CD4-positive, alpha-beta T cell treated with Interleukin-10 for 1 hour (primary cell): ENCODE results near the gene AOPEP.

Experiments
- DNase-seq: peaks from one replicate; pipeline ENCODE4 v3.0.0-alpha.2; 2020

Gene AOPEP

GRCh38 chr9:94975480-94975879 is 249.0 kb downstream of the AOPEP start:
- no peak for DNase-seq

- DNase-seq = no peak
These were observed 249.6 kb downstream of the AOPEP start for GRCh38 chr9:94976077-94976476.

- DNase-seq = no peak
These were observed 250.9 kb downstream of the AOPEP start for GRCh38 chr9:94977416-94977815.

GRCh38 chr9:94979904-94980507 is 253.5 kb downstream of the AOPEP start:
- DNase-seq = no peak

- no peak for DNase-seq
These were observed 254.6 kb downstream of the AOPEP start for GRCh38 chr9:94980947-94981722.

- DNase-seq = no peak
These were observed 255.2 kb downstream of the AOPEP start for GRCh38 chr9:94981723-94982090.

- no peak for DNase-seq
These were observed 255.7 kb downstream of the AOPEP start for GRCh38 chr9:94982211-94982610.

GRCh38 chr9:94983552-94983951 is 257.1 kb downstream of the AOPEP start:
- DNase-seq = no peak

- DNase-seq = peak; percentile 12
These were observed 258.5 kb downstream of the AOPEP start for GRCh38 chr9:94984891-94985476.

- no peak for DNase-seq
These were observed 259.1 kb downstream of the AOPEP start for GRCh38 chr9:94985649-94986048.

- no peak for DNase-seq
These were observed 261.2 kb downstream of the AOPEP start for GRCh38 chr9:94987731-94988130.

- DNase-seq = no peak
These were observed 264.5 kb downstream of the AOPEP start for GRCh38 chr9:94990897-94991561.

GRCh38 chr9:94991961-94992907 is 265.7 kb downstream of the AOPEP start:
- DNase-seq = no peak

- DNase-seq = no peak
These were observed 266.8 kb downstream of the AOPEP start for GRCh38 chr9:94993160-94993820.

GRCh38 chr9:94993821-94994165 is 267.3 kb downstream of the AOPEP start:
- DNase-seq = no peak

- no peak for DNase-seq
These were observed 268.7 kb downstream of the AOPEP start for GRCh38 chr9:94995048-94995693.

- DNase-seq = no peak
These were observed 270.1 kb downstream of the AOPEP start for GRCh38 chr9:94996641-94997040.

- no peak for DNase-seq
These were observed 271.2 kb downstream of the AOPEP start for GRCh38 chr9:94997727-94998126.

GRCh38 chr9:94999832-95000231 is 273.3 kb downstream of the AOPEP start:
- DNase-seq = no peak

- no peak for DNase-seq
These were observed 274.3 kb downstream of the AOPEP start for GRCh38 chr9:95000821-95001220.

- no peak for DNase-seq
These were observed 275.2 kb downstream of the AOPEP start for GRCh38 chr9:95001720-95002119.
